Liver (tissue), 9 donors: Measurements from ENCODE around the gene PCCB. TPM values are rescaled to one million over a fixed set of nuclear protein-coding genes. Genes with fewer than 3 reads are reported as not detected.
"Not testable (repeated sequence)": the region's sequence is repeated elsewhere in the genome, so short reads cannot be mapped to it uniquely, and the experiment has no call there.

Source experiments
- DNase-seq: peaks from one replicate; pipeline ENCODE4 v3.0.0-alpha.2; 2017; ENCODE audit warnings: low spot score
- H3K27ac ChIP-seq, 2 donors: one replicate each; pipeline ENCODE4 v1.7.0; 2013; ENCODE audit warnings: inconsistent platforms in 2 of 2, low read length in 2 of 2, control low read depth in 1 of 2, low read depth in 1 of 2, mild to moderate bottlenecking in 1 of 2
- H3K27me3 ChIP-seq, 4 donors: one replicate each; pipeline versions ENCODE4 v1.6.1 to v1.7.0; 2013; ENCODE audit warnings: low read length in 3 of 4, inconsistent platforms in 1 of 4, mild to moderate bottlenecking in 1 of 4, moderate library complexity in 1 of 4; ENCODE audit not compliant: control insufficient read depth in 4 of 4, insufficient read depth in 4 of 4
- H3K36me3 ChIP-seq, 4 donors: one replicate each; pipeline versions ENCODE4 v1.6.1 to v1.7.0; 2013; ENCODE audit warnings: low read length in 3 of 4, mild to moderate bottlenecking in 3 of 4, low read depth in 1 of 4, moderate library complexity in 1 of 4; ENCODE audit not compliant: control insufficient read depth in 4 of 4, insufficient read depth in 3 of 4
- H3K4me1 ChIP-seq, 4 donors: one replicate each; pipeline versions ENCODE4 v1.6.1 to v1.7.0; 2013; ENCODE audit warnings: low read length in 3 of 4, mild to moderate bottlenecking in 3 of 4, moderate library complexity in 1 of 4; ENCODE audit not compliant: control insufficient read depth in 4 of 4, insufficient read depth in 4 of 4
- H3K4me3 ChIP-seq, 3 donors: one replicate each; pipeline versions ENCODE4 v1.6.1 to v1.7.0; 2013; ENCODE audit warnings: low read length in 3 of 3, control low read depth in 1 of 3, low read depth in 1 of 3, mild to moderate bottlenecking in 1 of 3
- H3K9ac ChIP-seq, 2 donors: one replicate each; pipeline ENCODE4 v1.7.0; 2013; ENCODE audit warnings: low read length in 2 of 2, mild to moderate bottlenecking in 2 of 2, moderate library complexity in 2 of 2, control low read depth in 1 of 2, low read depth in 1 of 2
- H3K9me3 ChIP-seq, 4 donors: one replicate each; pipeline versions ENCODE4 v1.6.1 to v1.7.0; 2013; ENCODE audit warnings: low read length in 3 of 4; ENCODE audit not compliant: control insufficient read depth in 4 of 4
- ATF3 ChIP-seq: IDR thresholded peaks from 2 replicates; pipeline ENCODE4 v1.6.1; 2016; ENCODE audit warnings: antibody characterized with exemption
- EGR1 ChIP-seq, 2 donors: IDR thresholded peaks; 2 replicates each; pipeline ENCODE4 v1.6.1; 2016 to 2018; ENCODE audit warnings: antibody characterized with exemption in 2 of 2, low read depth in 2 of 2
- FOXA1 ChIP-seq: IDR thresholded peaks from 2 replicates; pipeline ENCODE4 v1.6.1; 2016; ENCODE audit warnings: antibody characterized with exemption
- FOXA2 ChIP-seq: IDR thresholded peaks from 2 replicates; pipeline ENCODE4 v1.6.1; 2016; ENCODE audit warnings: antibody characterized with exemption
- GABPA ChIP-seq, 2 donors: IDR thresholded peaks in 1 of 2; conservative IDR thresholded peaks in 1 of 2; 2 replicates each; pipeline ENCODE4 v1.6.1; 2016; ENCODE audit warnings: antibody characterized with exemption in 2 of 2, mild to moderate bottlenecking in 1 of 2, moderate library complexity in 1 of 2
- HNF4A ChIP-seq, 2 donors: conservative IDR thresholded peaks; 2 replicates each; pipeline ENCODE4 v1.6.1; 2016; ENCODE audit warnings: antibody characterized with exemption in 2 of 2, mild to moderate bottlenecking in 2 of 2
- JUND ChIP-seq, 2 donors: IDR thresholded peaks; 2 replicates each; pipeline ENCODE4 v1.6.1; 2016; ENCODE audit warnings: antibody characterized with exemption in 2 of 2
- NR2F2 ChIP-seq: IDR thresholded peaks from 2 replicates; pipeline ENCODE4 v1.6.1; 2016; ENCODE audit warnings: antibody characterized with exemption
- RAD21 ChIP-seq, 2 donors: IDR thresholded peaks; 2 replicates each; pipeline ENCODE4 v1.6.1; 2016; ENCODE audit warnings: antibody characterized with exemption in 2 of 2, mild to moderate bottlenecking in 2 of 2
- REST ChIP-seq: IDR thresholded peaks from 2 replicates; pipeline ENCODE4 v1.6.1; 2016; ENCODE audit warnings: antibody characterized with exemption, mild to moderate bottlenecking
- SP1 ChIP-seq: IDR thresholded peaks from 2 replicates; pipeline ENCODE4 v1.6.1; 2018; ENCODE audit warnings: antibody characterized with exemption, mild to moderate bottlenecking
- YY1 ChIP-seq: IDR thresholded peaks from 2 replicates; pipeline ENCODE4 v1.6.1; 2016; ENCODE audit warnings: antibody characterized with exemption, mild to moderate bottlenecking
- ZBTB33 ChIP-seq: IDR thresholded peaks from 2 replicates; pipeline ENCODE4 v1.6.1; 2016; ENCODE audit warnings: antibody characterized with exemption
- WGBS: extraction: QIAGEN DNeasy Blood & Tissue Kit; methylation state at CpG from one replicate; pipeline ENCODE4 v1.1.7; 2013; 5-methylcytosine and 5-hydroxymethylcytosine counted together
- polyA plus RNA-seq, 2 donors: library from polyadenylated mRNA; stranded (reverse) in 1 of 2; unstranded in 1 of 2; fragments of 200-250 nt in 1 of 2; fragments of >200 nt in 1 of 2; fragmentation: Nextera tagmentation in 1 of 2; extraction: Ambion mirVana in 1 of 2; gene quantifications; one replicate each; pipeline versions ENCODE4 v1.2.1 to v1.2.3, GENCODE V29; 2013 to 2015
- total RNA-seq, 2 donors: library from RNA; depleted of rRNA; stranded (reverse); fragments of >200 nt; gene quantifications; one replicate each; pipeline ENCODE4 v1.2.3, GENCODE V29; 2014
- donor health status: healthy.
- donor health status: healthy.
- donor health status: healthy.
- donor health status: healthy.
- donor health status: healthy.

The PCCB gene
- total and polyA plus RNA-seq, 4 donors, result 72.8 to 120 (median 95.0) TPM

GRCh38 chr3:136366289-136366688 is 116.1 kb downstream of the PCCB start (continued):
- TF ChIP-seq ZBTB33, result no peak

GRCh38 chr3:136375800-136376199 is 125.7 kb downstream of the PCCB start:
- H3K36me3 ChIP-seq, H3K27me3 ChIP-seq, H3K9ac ChIP-seq, H3K27ac ChIP-seq, H3K9me3 ChIP-seq, H3K4me3 ChIP-seq, DNase-seq, H3K4me1 ChIP-seq: not testable (repeated sequence)
- 98% methylated on average over 5 of the region's 5 CpGs for WGBS

GRCh38 chr3:136377508-136377907 is 127.4 kb downstream of the PCCB start:
- DNase-seq, result no peak
- no peaks in the 10 kb centered on the region for H3K4me1 ChIP-seq
- H3K36me3 ChIP-seq, result peaks cover 0 to 2% (median under 1%) of the 10 kb centered on the region in 4 donors
- no peak overlapping the region for H3K9ac ChIP-seq
- WGBS, result 78% methylated on average over 2 of the region's 2 CpGs
- no peak overlapping the region for H3K4me3 ChIP-seq
- H3K9me3 ChIP-seq, result no peaks in the 10 kb centered on the region
- TF ChIP-seq FOXA2 (no peak), GABPA (IDR thresholded peaks at IDR 0.05 in 1 of 2, conservative IDR thresholded peaks at IDR 0.05 in 1 of 2) (no peak), HNF4A (conservative IDR thresholded peaks at IDR 0.05) (no peak), JUND (IDR thresholded peaks at IDR 0.05) (no peak), NR2F2 (no peak), RAD21 (IDR thresholded peaks at IDR 0.05) (no peak), YY1 (no peak), EGR1 (IDR thresholded peaks at IDR 0.05; ENCODE audit: low read depth in 2 of 2) (no peak), ATF3 (no peak), SP1 (no peak), FOXA1 (no peak), ZBTB33 (no peak)
- H3K27ac ChIP-seq, result no peak overlapping the region
- no peaks in the 10 kb centered on the region for H3K27me3 ChIP-seq

- no peaks in the 10 kb centered on the region for H3K9me3 ChIP-seq
- peaks cover 0 to 2% (median under 1%) of the 10 kb centered on the region in 4 donors for H3K36me3 ChIP-seq
- TF ChIP-seq NR2F2, result no peak
- no peak for TF ChIP-seq GABPA (IDR thresholded peaks at IDR 0.05 in 1 of 2, conservative IDR thresholded peaks at IDR 0.05 in 1 of 2)
- no peak for TF ChIP-seq SP1
- no peak for TF ChIP-seq RAD21 (IDR thresholded peaks at IDR 0.05)
- no peak for TF ChIP-seq HNF4A (conservative IDR thresholded peaks at IDR 0.05)
- no peak for TF ChIP-seq ATF3
- TF ChIP-seq REST, result no peak
- H3K27ac ChIP-seq, result no peak overlapping the region
- no peaks in the 10 kb centered on the region for H3K4me1 ChIP-seq
- no peaks in the 10 kb centered on the region for H3K27me3 ChIP-seq
- DNase-seq, result no peak
- no peak overlapping the region for H3K4me3 ChIP-seq
- no peak overlapping the region for H3K9ac ChIP-seq
- 80% methylated on average over 1 of the region's 1 CpG for WGBS
These were observed 127.9 kb downstream of the PCCB start for GRCh38 chr3:136378011-136378410.
